Kidney epithelial cell (primary cell): ENCODE results near the gene CNTNAP2. TPM values are rescaled to one million over a fixed set of nuclear protein-coding genes. Genes with fewer than 3 reads are reported as not detected.

Experiments
- DNase-seq: peaks from one replicate; pipeline ENCODE4 v3.0.0-alpha.2; 2010; ENCODE audit warnings: low read depth
- H3K27me3 ChIP-seq: 2 replicates; pipeline ENCODE4 v1.6.0; 2011; ENCODE audit warnings: low read length; ENCODE audit not compliant: control insufficient read depth, insufficient read depth
- H3K36me3 ChIP-seq: 2 replicates; pipeline ENCODE4 v1.5.1; 2011; ENCODE audit warnings: low read length; ENCODE audit not compliant: control insufficient read depth, insufficient read depth
- H3K4me3 ChIP-seq: 2 replicates; pipeline ENCODE4 v1.5.1; 2011; ENCODE audit warnings: low read depth, mild to moderate bottlenecking, control low read depth, low read length
- total RNA-seq: library from RNA; depleted of rRNA; stranded (reverse); fragments of >200 nt; gene quantifications from 2 replicates; pipeline ENCODE4 v1.2.3, GENCODE V29; 2015
- TF ChIP-seq, protein P1 (sequence below): IDR thresholded peaks from 2 replicates; pipeline ENCODE4 v1.5.1; 2011; ENCODE audit warnings: mild to moderate bottlenecking, moderate library complexity, low read length, control low read depth, inconsistent platforms; ENCODE audit not compliant: insufficient read depth, poor library complexity, severe bottlenecking

The CNTNAP2 gene
- total RNA-seq, 1 donor from 2014 or later: 14.0 TPM

DNA sequence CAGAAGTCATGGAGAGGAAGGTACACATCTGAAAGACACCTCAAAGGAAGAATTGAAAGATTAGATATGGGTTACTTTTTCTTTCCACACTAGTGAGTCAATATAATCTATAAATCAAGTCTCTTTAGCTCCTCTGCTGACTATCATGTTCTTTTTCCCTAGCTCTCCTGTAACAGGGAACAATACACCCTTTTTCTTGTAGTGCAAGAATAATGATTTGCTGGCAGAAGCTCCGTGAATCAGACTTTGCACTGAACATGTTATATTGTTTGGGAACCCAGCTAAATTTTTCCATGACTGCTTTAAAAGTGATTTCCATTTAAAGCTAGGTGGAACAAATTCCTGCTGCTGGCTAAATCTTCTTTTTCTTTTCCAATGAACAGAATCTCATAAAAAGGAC is 1717.4 kb downstream of the CNTNAP2 start:
- no peak for DNase-seq

DNA sequence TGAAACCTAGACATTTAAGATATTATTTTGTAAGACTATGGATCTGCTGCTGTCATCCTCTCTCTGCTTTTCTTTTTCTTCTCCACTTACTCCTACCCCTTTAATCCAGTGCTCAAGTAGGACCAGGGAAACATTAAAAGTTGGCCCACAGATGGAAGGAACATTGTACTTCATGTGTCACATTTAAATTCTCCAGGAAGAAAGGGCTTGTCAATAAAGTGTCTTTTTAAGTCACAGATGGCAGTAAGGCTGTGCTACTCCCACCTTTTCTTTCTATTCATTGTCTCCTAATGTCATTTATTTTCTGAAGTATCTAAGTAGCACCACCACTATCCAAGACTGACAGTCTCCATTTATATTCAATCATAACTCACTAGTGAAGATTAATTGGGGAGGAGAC is 1736.2 kb downstream of the CNTNAP2 start:
- DNase-seq: no peak
- no peaks in the 10 kb centered on the region for H3K27me3 ChIP-seq
- H3K4me3 ChIP-seq: no peak overlapping the region
- no peaks in the 10 kb centered on the region for H3K36me3 ChIP-seq
- TF ChIP-seq, protein P1, sequence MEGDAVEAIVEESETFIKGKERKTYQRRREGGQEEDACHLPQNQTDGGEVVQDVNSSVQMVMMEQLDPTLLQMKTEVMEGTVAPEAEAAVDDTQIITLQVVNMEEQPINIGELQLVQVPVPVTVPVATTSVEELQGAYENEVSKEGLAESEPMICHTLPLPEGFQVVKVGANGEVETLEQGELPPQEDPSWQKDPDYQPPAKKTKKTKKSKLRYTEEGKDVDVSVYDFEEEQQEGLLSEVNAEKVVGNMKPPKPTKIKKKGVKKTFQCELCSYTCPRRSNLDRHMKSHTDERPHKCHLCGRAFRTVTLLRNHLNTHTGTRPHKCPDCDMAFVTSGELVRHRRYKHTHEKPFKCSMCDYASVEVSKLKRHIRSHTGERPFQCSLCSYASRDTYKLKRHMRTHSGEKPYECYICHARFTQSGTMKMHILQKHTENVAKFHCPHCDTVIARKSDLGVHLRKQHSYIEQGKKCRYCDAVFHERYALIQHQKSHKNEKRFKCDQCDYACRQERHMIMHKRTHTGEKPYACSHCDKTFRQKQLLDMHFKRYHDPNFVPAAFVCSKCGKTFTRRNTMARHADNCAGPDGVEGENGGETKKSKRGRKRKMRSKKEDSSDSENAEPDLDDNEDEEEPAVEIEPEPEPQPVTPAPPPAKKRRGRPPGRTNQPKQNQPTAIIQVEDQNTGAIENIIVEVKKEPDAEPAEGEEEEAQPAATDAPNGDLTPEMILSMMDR: no peak

More for the DNA sequence above, 1717.4 kb downstream of the CNTNAP2 start:
- no peaks in the 10 kb centered on the region for H3K27me3 ChIP-seq
- H3K4me3 ChIP-seq: no peak overlapping the region
- H3K36me3 ChIP-seq: no peaks in the 10 kb centered on the region
- TF ChIP-seq, protein P1: no peak

DNA sequence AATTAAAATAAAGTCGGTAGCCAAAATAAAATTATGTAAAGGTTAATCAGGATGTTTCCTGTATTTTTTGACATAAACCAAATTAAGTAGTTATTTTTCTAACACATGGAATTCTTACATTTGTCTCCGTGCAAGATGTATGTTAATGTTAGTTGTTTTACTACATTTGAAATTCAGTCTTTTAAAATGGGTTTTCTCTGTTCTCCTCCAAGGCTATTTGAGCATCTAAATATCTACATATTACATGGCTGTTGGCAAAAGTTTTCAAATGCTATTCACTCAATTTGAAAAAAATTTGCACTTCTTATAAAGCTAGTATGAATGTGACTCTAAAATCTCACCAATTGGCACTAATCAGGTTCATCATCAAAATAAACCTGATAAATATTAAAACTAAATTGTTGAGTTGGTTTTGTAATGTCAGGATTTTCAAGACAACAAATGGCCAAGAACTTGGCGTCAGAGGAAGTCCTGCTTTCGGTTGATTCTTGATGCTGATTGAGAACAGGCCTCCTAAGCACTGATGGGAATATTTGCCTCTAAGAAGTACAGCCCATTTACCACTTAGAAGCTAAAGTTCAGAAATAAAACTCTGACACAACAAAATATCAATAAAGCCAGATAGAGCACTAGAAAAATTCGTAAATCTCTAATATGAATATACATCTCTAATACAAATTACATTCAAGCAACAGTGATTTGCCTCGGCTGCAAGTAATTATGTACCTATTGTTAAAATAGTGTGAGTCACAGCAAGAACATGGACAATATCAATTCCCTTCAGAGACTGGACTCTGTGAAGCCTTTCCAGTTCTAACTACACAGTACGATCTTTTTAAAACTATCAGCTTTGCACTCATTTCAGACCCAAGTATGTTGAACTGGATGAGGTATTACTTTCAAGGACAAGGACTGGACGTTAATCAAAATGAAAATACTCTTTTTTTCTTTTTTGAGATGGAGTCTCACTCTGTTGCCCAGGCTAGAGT is 1740.8 kb downstream of the CNTNAP2 start:
- Histone ChIP-seq H3K4me3 (no peak overlapping the region), H3K27me3 (no peaks in the 10 kb centered on the region), H3K36me3 (no peaks in the 10 kb centered on the region)
- TF ChIP-seq, protein P1: no peak
- no peak for DNase-seq

DNA sequence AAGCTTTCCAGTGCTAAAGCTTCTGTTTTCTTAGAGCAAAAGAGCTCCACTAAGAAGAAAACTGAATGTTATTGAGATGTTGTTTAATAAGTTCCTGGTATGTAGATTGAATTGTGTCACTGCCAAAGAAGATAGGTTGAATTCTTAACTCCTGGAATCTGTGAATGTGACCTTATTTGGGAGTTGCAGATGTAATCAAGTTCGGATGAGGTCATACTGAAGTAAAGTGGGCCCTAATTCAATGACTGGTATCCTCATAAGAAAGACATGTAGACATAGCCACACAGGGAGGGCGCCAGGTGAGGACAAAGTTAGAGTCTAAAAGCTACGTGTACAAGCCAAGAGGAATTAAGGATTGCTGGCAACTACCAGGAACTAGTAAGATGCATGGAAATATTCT is 1741.8 kb downstream of the CNTNAP2 start:
- no peaks in the 10 kb centered on the region for H3K27me3 ChIP-seq
- H3K4me3 ChIP-seq: no peak overlapping the region
- no peaks in the 10 kb centered on the region for H3K36me3 ChIP-seq
- no peak for DNase-seq
- TF ChIP-seq, protein P1: no peak

DNA sequence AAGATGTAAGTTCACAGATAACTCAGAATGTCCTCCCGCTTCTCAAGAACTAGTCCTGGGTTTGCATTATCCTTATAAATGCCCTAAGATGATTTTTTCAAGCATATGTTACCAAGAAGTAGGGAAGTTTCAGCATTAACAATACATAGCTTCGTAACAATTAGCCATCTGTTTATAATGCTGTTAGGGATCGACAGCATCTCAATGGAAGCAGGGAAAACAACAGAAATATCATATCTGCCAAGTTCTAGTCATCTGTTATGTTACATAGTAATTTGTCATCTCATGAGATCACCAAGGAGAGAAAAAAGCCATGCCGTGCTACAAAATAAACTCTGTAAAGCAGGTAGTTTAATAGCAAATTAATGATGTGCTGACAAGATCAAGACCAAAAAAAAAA is 1742.4 kb downstream of the CNTNAP2 start:
- TF ChIP-seq, protein P1: no peak
- no peak for DNase-seq
- no peaks in the 10 kb centered on the region for H3K27me3 ChIP-seq

More for the DNA sequence above, 1742.4 kb downstream of the CNTNAP2 start:
- Histone ChIP-seq H3K36me3 (no peaks in the 10 kb centered on the region), H3K4me3 (no peak overlapping the region)
